H1 (cell line): ENCODE measurements around the gene GRM8. TPM values are rescaled to one million over a fixed set of nuclear protein-coding genes. Genes with fewer than 3 reads are reported as not detected.

Experiments
- CTCF ChIA-PET: fragments of 300-600 bp; sonication (Branson Sonifier 250); formaldehyde crosslinking; loops from one replicate; lab custom pipeline; 2021; ENCODE audit not compliant: partially characterized antibody; lab: Charles Lee
- POLR2A ChIA-PET: fragments of 300-600 bp; sonication (Branson Sonifier 250); formaldehyde crosslinking; loops from one replicate; lab custom pipeline; 2021; ENCODE audit warnings: inconsistent platforms; ENCODE audit not compliant: partially characterized antibody; lab: Charles Lee
- DNase-seq, 2 experiments: peaks; one replicate each; pipeline versions ENCODE4 v3.0.0 to v3.0.0-alpha.2; 2010 to 2022; ENCODE audit warnings: low spot score in 2 of 2, low read depth in 1 of 2, mixed read lengths in 1 of 2
- FAIRE-seq: peaks from 2 replicates; lab custom pipeline; 2011; peaks lifted over from hg19 to GRCh38; lab: Jason Lieb, UNC
- H2AFZ ChIP-seq: 2 replicates; pipeline ENCODE4 v1.8.1; 2012; ENCODE audit warnings: low read length, inconsistent platforms
- H2AK5ac ChIP-seq: 2 replicates; pipeline ENCODE4 v1.6.1; 2013; ENCODE audit warnings: low read depth, low read length
- H2BK120ac ChIP-seq: replicated peaks from 2 replicates; pipeline ENCODE3; 2013; ENCODE audit warnings: low read depth, low read length, inconsistent platforms
- H2BK12ac ChIP-seq: 2 replicates; pipeline ENCODE4 v1.6.1; 2013; ENCODE audit warnings: low read depth, low read length
- H2BK15ac ChIP-seq: 2 replicates; pipeline ENCODE4 v1.6.1; 2013; ENCODE audit warnings: low read length
- H2BK20ac ChIP-seq: 2 replicates; pipeline ENCODE4 v1.6.1; 2013; ENCODE audit warnings: low read length
- H2BK5ac ChIP-seq: 2 replicates; pipeline ENCODE4 v1.6.1; 2013; ENCODE audit warnings: low read depth, low read length
- H3K14ac ChIP-seq: 2 replicates; pipeline ENCODE4 v1.6.1; 2013; ENCODE audit warnings: inconsistent platforms; ENCODE audit not compliant: insufficient read length
- H3K18ac ChIP-seq: 2 replicates; pipeline ENCODE4 v1.6.1; 2013; ENCODE audit warnings: low read length; ENCODE audit errors: extremely low read depth
- H3K23ac ChIP-seq: 2 replicates; pipeline ENCODE4 v1.6.1; 2013; ENCODE audit warnings: inconsistent platforms; ENCODE audit not compliant: insufficient read length
- H3K23me2 ChIP-seq: 2 replicates; pipeline ENCODE4 v1.6.1; 2013; ENCODE audit warnings: low read depth, low read length
- H3K27ac ChIP-seq: 2 replicates; pipeline ENCODE4 v1.6.1; 2011; ENCODE audit warnings: low read depth, low read length, inconsistent platforms
- H3K27me3 ChIP-seq, 4 experiments: replicated peaks in 1 of 4; 1 replicate in 1 of 4; 2 replicates in 3 of 4; pipeline versions ENCODE4 v1.6.1 to v1.8.1; 2011 to 2013; ENCODE audit warnings: low read length in 3 of 4, mild to moderate bottlenecking in 3 of 4, inconsistent platforms in 2 of 4, mixed read lengths in 2 of 4, moderate library complexity in 1 of 4; ENCODE audit not compliant: control insufficient read depth in 3 of 4, insufficient read depth in 3 of 4; ENCODE audit errors: extremely low read depth in 1 of 4
- H3K36me3 ChIP-seq, 4 experiments: 2 replicates each; pipeline versions ENCODE4 v1.6.1 to v1.8.1; 2011 to 2013; ENCODE audit warnings: mild to moderate bottlenecking in 4 of 4, low read length in 3 of 4, moderate library complexity in 2 of 4, control low read depth in 1 of 4, inconsistent platforms in 1 of 4; ENCODE audit not compliant: insufficient read depth in 4 of 4, control insufficient read depth in 2 of 4
- H3K4ac ChIP-seq: replicated peaks from 2 replicates; pipeline ENCODE3; 2013; ENCODE audit warnings: low read length, low read depth, mixed read lengths, inconsistent platforms; ENCODE audit not compliant: insufficient read length
- H3K4me1 ChIP-seq, 4 experiments: replicated peaks in 1 of 4; 1 replicate in 1 of 4; 2 replicates in 3 of 4; pipeline versions ENCODE4 v1.6.1 to v1.8.1; 2011 to 2013; ENCODE audit warnings: low read length in 3 of 4, inconsistent platforms in 2 of 4, mixed read lengths in 1 of 4; ENCODE audit not compliant: insufficient read depth in 4 of 4, control insufficient read depth in 3 of 4
- H3K4me2 ChIP-seq, 2 experiments: 2 replicates each; pipeline versions ENCODE4 v1.6.1 to v1.8.1; 2011 to 2013; ENCODE audit warnings: low read depth in 2 of 2, low read length in 2 of 2, control low read depth in 1 of 2, inconsistent platforms in 1 of 2, mild to moderate bottlenecking in 1 of 2; ENCODE audit not compliant: insufficient read depth in 1 of 2
- H3K4me3 ChIP-seq, 4 experiments: fragments of 200-600, 300-600 bp in 1 of 4; sonication (generic), shearing (Covaris generic), sonication (Bioruptor Twin) in 1 of 4; 2 replicates each; pipeline versions ENCODE4 v1.5.1 to v1.8.1; 2011 to 2016; ENCODE audit warnings: low read length in 4 of 4, low read depth in 3 of 4, control low read depth in 2 of 4, inconsistent platforms in 2 of 4, mild to moderate bottlenecking in 2 of 4, mixed read lengths in 1 of 4, moderate library complexity in 1 of 4; ENCODE audit not compliant: insufficient read depth in 2 of 4; ENCODE audit errors: extremely low read depth in 1 of 4
- H3K56ac ChIP-seq: replicated peaks from 2 replicates; pipeline ENCODE3; 2013; ENCODE audit warnings: low read depth, mild to moderate bottlenecking, mixed read lengths, low read length, inconsistent platforms; ENCODE audit not compliant: insufficient read length
- H3K79me1 ChIP-seq: 2 replicates; pipeline ENCODE4 v1.6.1; 2013; ENCODE audit warnings: low read depth, low read length, control low read depth
- H3K79me2 ChIP-seq, 2 experiments: 2 replicates each; pipeline versions ENCODE4 v1.6.1 to v1.8.1; 2012 to 2013; ENCODE audit warnings: low read length in 2 of 2, mild to moderate bottlenecking in 2 of 2, inconsistent platforms in 1 of 2; ENCODE audit not compliant: insufficient read depth in 2 of 2, control insufficient read depth in 1 of 2
- H3K9ac ChIP-seq, 4 experiments: replicated peaks in 1 of 4; 1 replicate in 1 of 4; 2 replicates in 3 of 4; pipeline versions ENCODE4 v1.6.1 to v1.8.1; 2011 to 2013; ENCODE audit warnings: low read depth in 3 of 4, low read length in 3 of 4, control low read depth in 2 of 4, mild to moderate bottlenecking in 2 of 4, moderate library complexity in 2 of 4, inconsistent platforms in 1 of 4; ENCODE audit errors: extremely low read depth in 1 of 4
- H3K9me3 ChIP-seq, 2 experiments: 2 replicates each; pipeline versions ENCODE4 v1.6.1 to v1.8.1; 2012 to 2013; ENCODE audit warnings: mild to moderate bottlenecking in 2 of 2, moderate library complexity in 2 of 2, control low read depth in 1 of 2, inconsistent platforms in 1 of 2, low read depth in 1 of 2, low read length in 1 of 2, mixed read lengths in 1 of 2; ENCODE audit not compliant: insufficient read depth in 2 of 2
- H4K20me1 ChIP-seq, 2 experiments: replicated peaks in 1 of 2; 2 replicates each; pipeline versions ENCODE3 to v1.8.1; 2011 to 2013; ENCODE audit warnings: inconsistent platforms in 2 of 2, low read length in 2 of 2, mild to moderate bottlenecking in 1 of 2; ENCODE audit not compliant: insufficient read depth in 2 of 2, control insufficient read depth in 1 of 2
- H4K5ac ChIP-seq: 2 replicates; pipeline ENCODE4 v1.6.1; 2013; ENCODE audit warnings: low read length, low read depth, mixed read lengths, inconsistent platforms; ENCODE audit not compliant: insufficient read length
- H4K8ac ChIP-seq: 2 replicates; pipeline ENCODE4 v1.8.0; 2013; ENCODE audit warnings: mild to moderate bottlenecking, moderate library complexity, low read length, inconsistent platforms; ENCODE audit not compliant: insufficient read depth; ENCODE audit errors: extremely low read depth
- H4K91ac ChIP-seq: replicated peaks from 2 replicates; pipeline ENCODE3; 2013; ENCODE audit warnings: low read length, mixed read lengths, inconsistent platforms; ENCODE audit not compliant: insufficient read length
- ASH2L ChIP-seq: fragments of 200-600, 300-600 bp; sonication (generic); IDR thresholded peaks from one replicate; pipeline ENCODE4 v1.7.1; 2017; ENCODE audit warnings: low read length
- CTBP2 ChIP-seq: IDR thresholded peaks from 2 replicates; pipeline ENCODE4 v1.7.0; 2011; ENCODE audit warnings: borderline replicate concordance, mild to moderate bottlenecking, moderate library complexity, mixed read lengths, low read length; ENCODE audit not compliant: insufficient read depth, insufficient read length
- EZH2 ChIP-seq: fragments of 200-600 bp; sonication (generic); IDR thresholded peaks from 2 replicates; pipeline ENCODE4 v1.7.1; 2012; ENCODE audit warnings: low read depth, mild to moderate bottlenecking, moderate library complexity, low read length, inconsistent platforms; ENCODE audit not compliant: severe bottlenecking
- FOSL1 ChIP-seq: IDR thresholded peaks from 2 replicates; pipeline ENCODE4 v1.6.1; 2011; ENCODE audit warnings: mild to moderate bottlenecking, low read depth, low read length, moderate library complexity; ENCODE audit not compliant: insufficient read depth
- POU5F1 ChIP-seq: IDR thresholded peaks from 2 replicates; pipeline ENCODE4 v1.6.1; 2011; ENCODE audit warnings: low read depth, mild to moderate bottlenecking, low read length, moderate library complexity
- RFX5 ChIP-seq: IDR thresholded peaks from 2 replicates; pipeline ENCODE4 v1.6.1; 2011; ENCODE audit warnings: low read depth, low read length, improper control_type of control experiment, borderline replicate concordance
- RNF2 ChIP-seq: fragments of 200-900, 300-1000 bp; sonication (generic); IDR thresholded peaks from 2 replicates; pipeline ENCODE4 v1.7.1; 2016; ENCODE audit warnings: borderline replicate concordance, low read depth, mild to moderate bottlenecking, antibody characterized with exemption, low read length; ENCODE audit not compliant: poor library complexity, severe bottlenecking; ENCODE audit errors: missing control alignments
- SAP30 ChIP-seq: fragments of 300-600 bp; sonication (generic); IDR thresholded peaks from 2 replicates; pipeline ENCODE4 v1.7.1; 2012; ENCODE audit warnings: low read length, moderate library complexity, mild to moderate bottlenecking, inconsistent platforms; ENCODE audit not compliant: insufficient read depth, insufficient replicate concordance
- SP4 ChIP-seq: IDR thresholded peaks from 2 replicates; pipeline ENCODE4 v1.6.1; 2012; ENCODE audit warnings: low read length, inconsistent platforms
- WGBS, 2 experiments: shearing (Covaris generic) in 1 of 2; methylation state at CpG; one replicate each; pipeline versions ENCODE4 v1.1.6 to v1.1.7; 2013 to 2015; ENCODE audit warnings: low lambda C conversion rate in 2 of 2, mixed read lengths in 2 of 2, inconsistent platforms in 1 of 2, low coverage in 1 of 2, missing lambda C conversion rate in 1 of 2; ENCODE audit not compliant: insufficient replicate concordance in 2 of 2, insufficient coverage in 1 of 2, insufficient read length in 1 of 2; ENCODE audit errors: extremely low coverage in 1 of 2, missing lambda C conversion rate in 1 of 2; 5-methylcytosine and 5-hydroxymethylcytosine counted together
- polyA plus RNA-seq, 7 experiments: library from polyadenylated mRNA; depleted of rRNA in 3 of 7; stranded (reverse) in 5 of 7; unstranded in 2 of 7; fragments of >200 nt in 5 of 7; fragments of 200-250 nt in 2 of 7; gene quantifications; 1 replicate in 5 of 7; 2 replicates in 1 of 7; 4 replicates in 1 of 7; pipeline versions ENCODE4 v1.2.1 to v1.2.3, GENCODE V29; 2011 to 2013; ENCODE audit warnings: missing spikeins in 2 of 7, mixed read lengths in 2 of 7
- total RNA-seq: library from RNA; stranded (reverse); fragmentation: NEBNext Ultra II Directional; extraction: Animal tissue kit (Norgen Biotek cat#: 25700); gene quantifications from 2 replicates; pipeline ENCODE4 v1.2.1, GENCODE V29; 2021
- TF ChIP-seq, protein P1 (sequence below), 3 experiments: IDR thresholded peaks; 1 replicate in 2 of 3; 2 replicates in 1 of 3; pipeline versions ENCODE4 v1.5.1 to v1.6.1; 2011; ENCODE audit warnings: low read length in 3 of 3, mild to moderate bottlenecking in 3 of 3, inconsistent platforms in 2 of 3, low read depth in 1 of 3, moderate library complexity in 1 of 3; ENCODE audit not compliant: insufficient read depth in 1 of 3; ENCODE audit errors: control extremely low read depth in 1 of 3

Gene GRM8
- total and polyA plus RNA-seq, 2 of the 8 experiments (the other 6 are each of a cell fraction or from before 2014, with no cell fraction given) = 2.6 to 2.8 TPM

DNA sequence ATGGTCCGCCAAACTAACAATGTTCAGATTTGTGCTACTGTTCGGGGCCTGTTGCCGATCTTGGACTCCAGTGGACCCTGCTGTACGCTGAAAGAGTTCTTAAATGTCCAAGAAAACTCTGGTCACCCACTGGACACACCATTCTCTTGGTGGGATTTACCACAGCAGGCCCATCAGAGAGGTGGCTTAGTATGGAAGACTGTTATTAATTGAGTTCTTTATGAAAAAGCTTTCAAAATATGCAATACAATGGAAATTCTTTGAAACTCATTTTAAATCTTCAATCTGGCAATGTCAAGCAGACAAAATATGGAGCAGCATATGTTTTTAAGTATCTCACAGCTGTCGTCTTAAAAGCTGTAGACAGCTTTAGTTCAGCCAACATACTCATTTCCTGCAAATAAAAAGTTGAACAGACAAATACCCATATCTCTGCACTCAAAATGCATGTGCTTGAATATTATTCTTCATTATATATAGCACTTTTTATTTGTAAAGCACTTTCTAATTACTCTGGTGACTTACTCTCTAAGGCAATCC lies 37.4 kb upstream of the GRM8 start:
- no peak overlapping the region for H3K9ac ChIP-seq
- no peak overlapping the region for H2AFZ ChIP-seq
- H2BK20ac ChIP-seq = no peak overlapping the region
- no peak overlapping the region for H2AK5ac ChIP-seq
- no peak overlapping the region for H4K5ac ChIP-seq
- H2BK15ac ChIP-seq = no peak overlapping the region
- no peaks in the 10 kb centered on the region for H3K79me1 ChIP-seq
- no peak overlapping the region for H4K8ac ChIP-seq
- no peaks in the 10 kb centered on the region for H3K79me2 ChIP-seq
- H3K23ac ChIP-seq = no peak overlapping the region
- H3K36me3 ChIP-seq = no peaks in the 10 kb centered on the region
- no peak overlapping the region for H3K4me2 ChIP-seq
- no peak overlapping the region for H2BK5ac ChIP-seq
- no peaks in the 10 kb centered on the region; a peak in 1 of 7 replicates for H3K4me1 ChIP-seq
- ChIA-PET CTCF (interaction anchor here (0.6 to 3.8 kb wide), 3 partner anchors 14 to 485 kb away, joined by 3 to 15 read pairs (median 3); no protein-coding TSS in a partner anchor), POLR2A (no interaction called here)
- H4K91ac ChIP-seq = no peak overlapping the region
- H3K9me3 ChIP-seq = no peaks in the 10 kb centered on the region
- WGBS, 2 experiments = 82% methylated on average over 5 of the region's 5 CpGs; no CpG with 5 or more reads in 1 of the 2 experiments
- DNase-seq = no peak
- no peak overlapping the region for H3K18ac ChIP-seq
- no peak overlapping the region for H3K56ac ChIP-seq
- H2BK120ac ChIP-seq = no peak overlapping the region
- no peak overlapping the region for H3K4me3 ChIP-seq
- no peak overlapping the region for H3K14ac ChIP-seq
- FAIRE-seq = no peak
- H3K27me3 ChIP-seq = no peaks in the 10 kb centered on the region
- H4K20me1 ChIP-seq = no peaks in the 10 kb centered on the region
- no peaks in the 10 kb centered on the region; the same call in 1 of the 2 replicates for H3K23me2 ChIP-seq
- H2BK12ac ChIP-seq = no peak overlapping the region
- no peak overlapping the region for H3K27ac ChIP-seq
- no peak overlapping the region for H3K4ac ChIP-seq
- TF ChIP-seq RFX5 (no peak), EZH2 (no peak), FOSL1 (no peak), CTBP2 (no peak), ASH2L (no peak), RNF2 (no peak), POU5F1 (no peak), SAP30 (no peak), SP4 (no peak)
- TF ChIP-seq, protein P1, sequence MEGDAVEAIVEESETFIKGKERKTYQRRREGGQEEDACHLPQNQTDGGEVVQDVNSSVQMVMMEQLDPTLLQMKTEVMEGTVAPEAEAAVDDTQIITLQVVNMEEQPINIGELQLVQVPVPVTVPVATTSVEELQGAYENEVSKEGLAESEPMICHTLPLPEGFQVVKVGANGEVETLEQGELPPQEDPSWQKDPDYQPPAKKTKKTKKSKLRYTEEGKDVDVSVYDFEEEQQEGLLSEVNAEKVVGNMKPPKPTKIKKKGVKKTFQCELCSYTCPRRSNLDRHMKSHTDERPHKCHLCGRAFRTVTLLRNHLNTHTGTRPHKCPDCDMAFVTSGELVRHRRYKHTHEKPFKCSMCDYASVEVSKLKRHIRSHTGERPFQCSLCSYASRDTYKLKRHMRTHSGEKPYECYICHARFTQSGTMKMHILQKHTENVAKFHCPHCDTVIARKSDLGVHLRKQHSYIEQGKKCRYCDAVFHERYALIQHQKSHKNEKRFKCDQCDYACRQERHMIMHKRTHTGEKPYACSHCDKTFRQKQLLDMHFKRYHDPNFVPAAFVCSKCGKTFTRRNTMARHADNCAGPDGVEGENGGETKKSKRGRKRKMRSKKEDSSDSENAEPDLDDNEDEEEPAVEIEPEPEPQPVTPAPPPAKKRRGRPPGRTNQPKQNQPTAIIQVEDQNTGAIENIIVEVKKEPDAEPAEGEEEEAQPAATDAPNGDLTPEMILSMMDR (IDR thresholded peaks at IDR 0.05; ENCODE audit: control extremely low read depth in 1 of 3, insufficient read depth in 1 of 3, low read depth in 1 of 3, low read length in 3 of 3) = no peak
